NCI-H1092 (cell line): ENCODE results near the gene EDARADD.
A peak's percentile ranks its signal among the peaks of the same experiment; 100 is the strongest.

Experiments used
- DNase-seq: peaks from one replicate; lab custom pipeline; 2025; lab: John Stamatoyannopoulos, UW

Gene EDARADD

GRCh38 chr1:236516929-236517704, 123.0 kb downstream of the EDARADD start:
- no peak for DNase-seq

- no peak for DNase-seq
Observed at GRCh38 chr1:236518322-236518721, 124.2 kb downstream of the EDARADD start.

- DNase-seq = no peak
Observed at GRCh38 chr1:236520445-236521005, 126.4 kb downstream of the EDARADD start.

GRCh38 chr1:236522937-236523703, 129.0 kb downstream of the EDARADD start:
- no peak for DNase-seq

GRCh38 chr1:236523704-236524141, 129.6 kb downstream of the EDARADD start, which contains the start of gene LGALS8:
TSS of gene LGALS8 (plus strand) at chr1:236523982. CDS start at chr1:236526071, 2,089 bp downstream.
- peak; percentile 80 for DNase-seq

GRCh38 chr1:236524142-236524894, 130.2 kb downstream of the EDARADD start:
- DNase-seq = peak; percentile 63

- no peak for DNase-seq
Observed at GRCh38 chr1:236524895-236525184, 130.8 kb downstream of the EDARADD start.

- no peak for DNase-seq
Observed at GRCh38 chr1:236526079-236526478, 132.0 kb downstream of the EDARADD start.

GRCh38 chr1:236530286-236530685, 136.2 kb downstream of the EDARADD start:
- DNase-seq = no peak

GRCh38 chr1:236530959-236531358, 136.9 kb downstream of the EDARADD start:
- no peak for DNase-seq

- DNase-seq = no peak
Observed at GRCh38 chr1:236532850-236533249, 138.8 kb downstream of the EDARADD start.

GRCh38 chr1:236534151-236534651, 140.1 kb downstream of the EDARADD start:
- DNase-seq = no peak
